ENCODE results near the gene CST1.
"Not testable (repeated sequence)": the region's sequence is repeated elsewhere in the genome, so short reads cannot be mapped to it uniquely, and the experiment has no call there.

The CST1 gene

GRCh38 chr20:23750786-23751185 is at the start of gene CST1:
TSS of gene CST1 (minus strand) at chr20:23750935. CDS start at chr20:23750866, 69 bp downstream.
- intact Hi-C loops (cut with DNase I); DNase-seq: not testable (repeated sequence)

GRCh38 chr20:23799216-23799847 is 48.6 kb upstream of the CST1 start:
- DNase-seq = peak in 9 of 10 donors; percentile 29 to 92 (median 51)
- intact Hi-C loops (cut with DNase I) = not testable (repeated sequence)

GRCh38 chr20:23795526-23795925 is 44.8 kb upstream of the CST1 start:
- intact Hi-C loops (cut with DNase I) = no loop called here
- DNase-seq = no peak

- DNase-seq = no peak
Measured at GRCh38 chr20:23794841-23795240, 44.1 kb upstream of the CST1 start.

GRCh38 chr20:23794065-23794464 is 43.3 kb upstream of the CST1 start:
- DNase-seq = no peak
- intact Hi-C loops (cut with DNase I) = no loop called here

More at GRCh38 chr20:23794841-23795240, 44.1 kb upstream of the CST1 start:
- intact Hi-C loops (cut with DNase I) = no loop called here

- no peak for DNase-seq
- intact Hi-C loops (cut with DNase I) = no loop called here
Measured at GRCh38 chr20:23783447-23783846, 32.7 kb upstream of the CST1 start.

GRCh38 chr20:23782366-23782983 is 31.7 kb upstream of the CST1 start:
- intact Hi-C loops (cut with DNase I) = no loop called here
- DNase-seq = peak in 4 of 10 donors; percentile 7 to 72 (median 59)

GRCh38 chr20:23778676-23779075 is 27.9 kb upstream of the CST1 start:
- intact Hi-C loops (cut with DNase I); DNase-seq: not testable (repeated sequence)

- DNase-seq = peak in 1 of 10 donors; percentile 66
- intact Hi-C loops (cut with DNase I) = not testable (repeated sequence)
Measured at GRCh38 chr20:23777380-23777779, 26.6 kb upstream of the CST1 start.

GRCh38 chr20:23776067-23776771 is 25.5 kb upstream of the CST1 start:
- intact Hi-C loops (cut with DNase I) = no loop called here
- DNase-seq = peak in 1 of 10 donors; percentile 55

- intact Hi-C loops (cut with DNase I) = no loop called here
- DNase-seq = no peak
Measured at GRCh38 chr20:23774081-23774480, 23.3 kb upstream of the CST1 start.

- DNase-seq = no peak
- intact Hi-C loops (cut with DNase I) = no loop called here
Measured at GRCh38 chr20:23773579-23773978, 22.8 kb upstream of the CST1 start.

- intact Hi-C loops (cut with DNase I) = no loop called here
- peak in 1 of 10 donors; percentile 61 for DNase-seq
Measured at GRCh38 chr20:23773127-23773526, 22.4 kb upstream of the CST1 start.

- intact Hi-C loops (cut with DNase I) = no loop called here
- no peak for DNase-seq
Measured at GRCh38 chr20:23772074-23772473, 21.3 kb upstream of the CST1 start.

- DNase-seq = no peak
- intact Hi-C loops (cut with DNase I) = no loop called here
Measured at GRCh38 chr20:23770384-23770783, 19.6 kb upstream of the CST1 start.

- intact Hi-C loops (cut with DNase I); DNase-seq: not testable (repeated sequence)
Measured at GRCh38 chr20:23768520-23768919, 17.8 kb upstream of the CST1 start.

- DNase-seq = no peak
- intact Hi-C loops (cut with DNase I) = no loop called here
Measured at GRCh38 chr20:23766531-23766930, 15.8 kb upstream of the CST1 start.

- no peak for DNase-seq
- intact Hi-C loops (cut with DNase I) = no loop called here
Measured at GRCh38 chr20:23765578-23765977, 14.8 kb upstream of the CST1 start.

GRCh38 chr20:23764630-23765029 is 13.9 kb upstream of the CST1 start:
- DNase-seq; intact Hi-C loops (cut with DNase I): not testable (repeated sequence)

- DNase-seq = no peak
- intact Hi-C loops (cut with DNase I) = no loop called here
Measured at GRCh38 chr20:23763345-23763744, 12.6 kb upstream of the CST1 start.

- DNase-seq = no peak
- intact Hi-C loops (cut with DNase I) = no loop called here
Measured at GRCh38 chr20:23759306-23759940, 8.7 kb upstream of the CST1 start.

All from posterior cingulate gyrus (tissue), 11 donors.